HL-60 (cell line): Measurements from ENCODE around the gene RPL13A.

Experiments
- DNase-seq, 2 experiments: peaks; one replicate each; pipeline ENCODE4 v3.0.0-alpha.2; 2010 to 2020; ENCODE audit warnings: low read depth in 1 of 2, low spot score in 1 of 2
- H3K27ac ChIP-seq: fragments of 250-450 bp; sonication (Bioruptor Pico); replicated peaks from 2 replicates; pipeline ENCODE4 v1.5.1; 2020; ENCODE audit warnings: mild to moderate bottlenecking, moderate library complexity
- H3K27me3 ChIP-seq: fragments of 250-450 bp; sonication (Bioruptor Pico); 2 replicates; pipeline ENCODE4 v1.5.1; 2021; ENCODE audit warnings: mild to moderate bottlenecking, moderate library complexity; ENCODE audit not compliant: insufficient read depth, poor library complexity, severe bottlenecking
- H3K4me3 ChIP-seq: replicated peaks from 2 replicates; pipeline ENCODE4 v1.5.1; 2011; ENCODE audit warnings: mild to moderate bottlenecking, control low read depth, low read length; ENCODE audit not compliant: insufficient read depth
- GABPA ChIP-seq: IDR thresholded peaks from 2 replicates; pipeline ENCODE4 v1.6.1; 2012; ENCODE audit warnings: low read depth
- POLR2AphosphoS5 ChIP-seq: IDR thresholded peaks from 2 replicates; pipeline ENCODE4 v1.6.1; 2012; ENCODE audit warnings: low read depth
- SPI1 ChIP-seq: IDR thresholded peaks from 2 replicates; pipeline ENCODE4 v1.6.1; 2012; ENCODE audit warnings: low read depth, mild to moderate bottlenecking, borderline replicate concordance
- TF ChIP-seq, protein P1 (sequence below): IDR thresholded peaks from one replicate; pipeline ENCODE4 v1.5.1; 2011; ENCODE audit warnings: low read length, control low read depth, inconsistent platforms; ENCODE audit not compliant: insufficient read depth
- TF ChIP-seq, protein P2 (sequence below): IDR thresholded peaks from 2 replicates; pipeline ENCODE4 v1.6.1; 2012; ENCODE audit warnings: low read depth; ENCODE audit not compliant: insufficient replicate concordance

RPL13A gene

DNA sequence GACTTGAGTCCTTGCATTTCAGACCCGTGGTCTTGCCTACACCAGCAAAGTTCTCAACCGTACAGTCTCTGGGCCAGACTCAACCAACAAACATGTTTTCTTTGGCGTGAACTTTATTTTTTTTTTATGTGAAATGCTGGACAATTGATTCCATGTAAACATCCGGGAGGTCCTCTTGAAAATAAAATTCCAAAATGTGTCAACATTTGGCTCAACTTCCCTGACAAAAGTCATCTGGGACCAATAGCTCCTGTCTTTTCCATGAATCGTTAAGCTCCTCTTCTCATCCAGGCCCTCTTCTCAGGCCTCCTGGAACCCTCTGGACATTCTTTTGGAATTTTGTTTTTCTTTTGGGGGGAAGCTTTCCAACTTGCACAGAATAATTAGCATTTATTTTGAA, 31.6 kb upstream of the RPL13A start:
- TF ChIP-seq POLR2AphosphoS5 (no peak), GABPA (no peak)
- TF ChIP-seq, protein P1, sequence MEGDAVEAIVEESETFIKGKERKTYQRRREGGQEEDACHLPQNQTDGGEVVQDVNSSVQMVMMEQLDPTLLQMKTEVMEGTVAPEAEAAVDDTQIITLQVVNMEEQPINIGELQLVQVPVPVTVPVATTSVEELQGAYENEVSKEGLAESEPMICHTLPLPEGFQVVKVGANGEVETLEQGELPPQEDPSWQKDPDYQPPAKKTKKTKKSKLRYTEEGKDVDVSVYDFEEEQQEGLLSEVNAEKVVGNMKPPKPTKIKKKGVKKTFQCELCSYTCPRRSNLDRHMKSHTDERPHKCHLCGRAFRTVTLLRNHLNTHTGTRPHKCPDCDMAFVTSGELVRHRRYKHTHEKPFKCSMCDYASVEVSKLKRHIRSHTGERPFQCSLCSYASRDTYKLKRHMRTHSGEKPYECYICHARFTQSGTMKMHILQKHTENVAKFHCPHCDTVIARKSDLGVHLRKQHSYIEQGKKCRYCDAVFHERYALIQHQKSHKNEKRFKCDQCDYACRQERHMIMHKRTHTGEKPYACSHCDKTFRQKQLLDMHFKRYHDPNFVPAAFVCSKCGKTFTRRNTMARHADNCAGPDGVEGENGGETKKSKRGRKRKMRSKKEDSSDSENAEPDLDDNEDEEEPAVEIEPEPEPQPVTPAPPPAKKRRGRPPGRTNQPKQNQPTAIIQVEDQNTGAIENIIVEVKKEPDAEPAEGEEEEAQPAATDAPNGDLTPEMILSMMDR, result no peak
- TF ChIP-seq, protein P2, sequence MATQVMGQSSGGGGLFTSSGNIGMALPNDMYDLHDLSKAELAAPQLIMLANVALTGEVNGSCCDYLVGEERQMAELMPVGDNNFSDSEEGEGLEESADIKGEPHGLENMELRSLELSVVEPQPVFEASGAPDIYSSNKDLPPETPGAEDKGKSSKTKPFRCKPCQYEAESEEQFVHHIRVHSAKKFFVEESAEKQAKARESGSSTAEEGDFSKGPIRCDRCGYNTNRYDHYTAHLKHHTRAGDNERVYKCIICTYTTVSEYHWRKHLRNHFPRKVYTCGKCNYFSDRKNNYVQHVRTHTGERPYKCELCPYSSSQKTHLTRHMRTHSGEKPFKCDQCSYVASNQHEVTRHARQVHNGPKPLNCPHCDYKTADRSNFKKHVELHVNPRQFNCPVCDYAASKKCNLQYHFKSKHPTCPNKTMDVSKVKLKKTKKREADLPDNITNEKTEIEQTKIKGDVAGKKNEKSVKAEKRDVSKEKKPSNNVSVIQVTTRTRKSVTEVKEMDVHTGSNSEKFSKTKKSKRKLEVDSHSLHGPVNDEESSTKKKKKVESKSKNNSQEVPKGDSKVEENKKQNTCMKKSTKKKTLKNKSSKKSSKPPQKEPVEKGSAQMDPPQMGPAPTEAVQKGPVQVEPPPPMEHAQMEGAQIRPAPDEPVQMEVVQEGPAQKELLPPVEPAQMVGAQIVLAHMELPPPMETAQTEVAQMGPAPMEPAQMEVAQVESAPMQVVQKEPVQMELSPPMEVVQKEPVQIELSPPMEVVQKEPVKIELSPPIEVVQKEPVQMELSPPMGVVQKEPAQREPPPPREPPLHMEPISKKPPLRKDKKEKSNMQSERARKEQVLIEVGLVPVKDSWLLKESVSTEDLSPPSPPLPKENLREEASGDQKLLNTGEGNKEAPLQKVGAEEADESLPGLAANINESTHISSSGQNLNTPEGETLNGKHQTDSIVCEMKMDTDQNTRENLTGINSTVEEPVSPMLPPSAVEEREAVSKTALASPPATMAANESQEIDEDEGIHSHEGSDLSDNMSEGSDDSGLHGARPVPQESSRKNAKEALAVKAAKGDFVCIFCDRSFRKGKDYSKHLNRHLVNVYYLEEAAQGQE, result no peak
- DNase-seq, result no peak
- Histone ChIP-seq H3K4me3 (no peak overlapping the region), H3K27me3 (no peaks in the 10 kb centered on the region), H3K27ac (no peak overlapping the region)

DNA sequence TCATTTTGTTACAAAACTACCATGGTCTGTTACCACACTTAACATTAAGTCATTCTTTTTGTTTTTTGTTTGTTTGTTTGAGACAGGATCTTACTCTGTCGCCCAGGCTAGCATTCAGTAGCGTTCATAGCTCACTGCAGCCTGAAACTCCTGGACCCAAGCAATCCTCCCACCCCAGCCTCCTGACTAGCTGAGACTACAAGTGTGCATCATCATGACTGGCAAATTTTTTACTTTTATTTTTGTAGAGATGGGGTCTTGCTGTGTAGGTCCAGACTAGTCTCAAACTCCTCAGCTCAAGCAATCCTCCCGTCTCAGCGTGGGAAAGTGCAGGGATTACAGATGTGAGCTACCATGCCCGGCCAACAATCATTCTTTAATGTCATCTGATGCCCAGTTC, 31.1 kb upstream of the RPL13A start:
- TF ChIP-seq, protein P2, result no peak
- no peak for TF ChIP-seq SPI1
- no peak for TF ChIP-seq GABPA
- TF ChIP-seq, protein P1, result no peak
- TF ChIP-seq POLR2AphosphoS5, result no peak
- DNase-seq, result no peak
- no peaks in the 10 kb centered on the region for H3K27me3 ChIP-seq
- H3K27ac ChIP-seq, result no peak overlapping the region
- no peak overlapping the region for H3K4me3 ChIP-seq

DNA sequence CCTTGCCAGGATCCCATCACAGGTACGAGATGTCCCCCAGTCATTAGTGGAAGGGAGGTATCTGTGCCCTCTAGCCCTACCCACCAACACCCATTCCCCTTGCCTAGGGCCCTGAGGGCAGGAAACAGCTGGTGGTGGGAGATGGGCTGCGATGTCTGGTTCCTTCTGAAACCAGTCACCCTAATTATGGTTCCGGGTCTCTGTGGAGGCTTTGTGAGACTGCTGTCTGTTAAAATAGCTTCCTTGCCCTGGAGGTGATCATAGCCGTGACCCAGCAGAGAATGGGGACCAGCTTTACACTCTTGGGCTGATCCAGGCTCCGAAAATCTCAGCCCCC, 28.9 kb upstream of the RPL13A start:
- no peak overlapping the region for H3K27ac ChIP-seq

More for the DNA sequence above, 28.9 kb upstream of the RPL13A start:
- H3K4me3 ChIP-seq, result no peak overlapping the region
- DNase-seq, result no peak
- no peaks in the 10 kb centered on the region for H3K27me3 ChIP-seq
- TF ChIP-seq, protein P1, result no peak
- TF ChIP-seq GABPA (no peak), SPI1 (no peak), POLR2AphosphoS5 (no peak)
- TF ChIP-seq, protein P2, result no peak
